MM.1S (cell line): ENCODE results near the gene PRKG1.

Source experiments
- EZH2 ChIP-seq: fragments of 300-600 bp; sonication (generic); optimal IDR thresholded peaks from 2 replicates; pipeline ENCODE3; 2017; ENCODE audit warnings: low read depth, mild to moderate bottlenecking, antibody characterized with exemption, low read length, mixed read lengths
- EZH2phosphoT487 ChIP-seq: fragments of 300-600 bp; sonication (generic); IDR thresholded peaks from 2 replicates; pipeline ENCODE4 v1.6.1; 2018; ENCODE audit warnings: antibody characterized with exemption, low read length
- TF ChIP-seq, protein P1 (sequence below): fragments of 300-600 bp; sonication (generic); IDR thresholded peaks from 2 replicates; pipeline ENCODE4 v1.5.1; 2016; ENCODE audit warnings: antibody characterized with exemption, low read length, mixed read lengths

DNA sequence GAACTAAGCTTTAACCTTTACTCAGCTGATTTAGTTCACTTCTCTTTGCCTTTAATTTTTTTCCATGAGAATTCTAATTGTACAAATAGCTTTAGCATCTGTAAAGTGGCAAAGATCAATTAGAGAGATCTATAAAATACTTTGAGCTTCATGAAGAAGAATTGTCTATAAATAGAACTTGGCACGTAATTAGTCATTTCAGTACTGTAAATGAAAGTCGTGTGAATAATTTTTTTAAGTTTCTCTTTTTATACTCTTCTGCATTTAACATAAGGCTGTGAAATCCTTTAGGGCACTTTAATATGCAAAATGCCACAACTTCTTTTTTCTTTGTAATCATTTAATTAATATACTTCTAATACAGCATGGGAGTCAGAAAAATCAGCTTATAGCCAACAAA, 447.3 kb downstream of the PRKG1 start:
- TF ChIP-seq, protein P1, sequence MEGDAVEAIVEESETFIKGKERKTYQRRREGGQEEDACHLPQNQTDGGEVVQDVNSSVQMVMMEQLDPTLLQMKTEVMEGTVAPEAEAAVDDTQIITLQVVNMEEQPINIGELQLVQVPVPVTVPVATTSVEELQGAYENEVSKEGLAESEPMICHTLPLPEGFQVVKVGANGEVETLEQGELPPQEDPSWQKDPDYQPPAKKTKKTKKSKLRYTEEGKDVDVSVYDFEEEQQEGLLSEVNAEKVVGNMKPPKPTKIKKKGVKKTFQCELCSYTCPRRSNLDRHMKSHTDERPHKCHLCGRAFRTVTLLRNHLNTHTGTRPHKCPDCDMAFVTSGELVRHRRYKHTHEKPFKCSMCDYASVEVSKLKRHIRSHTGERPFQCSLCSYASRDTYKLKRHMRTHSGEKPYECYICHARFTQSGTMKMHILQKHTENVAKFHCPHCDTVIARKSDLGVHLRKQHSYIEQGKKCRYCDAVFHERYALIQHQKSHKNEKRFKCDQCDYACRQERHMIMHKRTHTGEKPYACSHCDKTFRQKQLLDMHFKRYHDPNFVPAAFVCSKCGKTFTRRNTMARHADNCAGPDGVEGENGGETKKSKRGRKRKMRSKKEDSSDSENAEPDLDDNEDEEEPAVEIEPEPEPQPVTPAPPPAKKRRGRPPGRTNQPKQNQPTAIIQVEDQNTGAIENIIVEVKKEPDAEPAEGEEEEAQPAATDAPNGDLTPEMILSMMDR, result no peak
- no peak for TF ChIP-seq EZH2
- no peak for TF ChIP-seq EZH2phosphoT487
